ENCODE measurements around the gene MYO5B.

MYO5B gene

GRCh38 chr18:50079571-50080295 lies 115.2 kb downstream of the MYO5B start:
- H3K27ac ChIP-seq: no peak overlapping the region
- TF ChIP-seq, protein P1, sequence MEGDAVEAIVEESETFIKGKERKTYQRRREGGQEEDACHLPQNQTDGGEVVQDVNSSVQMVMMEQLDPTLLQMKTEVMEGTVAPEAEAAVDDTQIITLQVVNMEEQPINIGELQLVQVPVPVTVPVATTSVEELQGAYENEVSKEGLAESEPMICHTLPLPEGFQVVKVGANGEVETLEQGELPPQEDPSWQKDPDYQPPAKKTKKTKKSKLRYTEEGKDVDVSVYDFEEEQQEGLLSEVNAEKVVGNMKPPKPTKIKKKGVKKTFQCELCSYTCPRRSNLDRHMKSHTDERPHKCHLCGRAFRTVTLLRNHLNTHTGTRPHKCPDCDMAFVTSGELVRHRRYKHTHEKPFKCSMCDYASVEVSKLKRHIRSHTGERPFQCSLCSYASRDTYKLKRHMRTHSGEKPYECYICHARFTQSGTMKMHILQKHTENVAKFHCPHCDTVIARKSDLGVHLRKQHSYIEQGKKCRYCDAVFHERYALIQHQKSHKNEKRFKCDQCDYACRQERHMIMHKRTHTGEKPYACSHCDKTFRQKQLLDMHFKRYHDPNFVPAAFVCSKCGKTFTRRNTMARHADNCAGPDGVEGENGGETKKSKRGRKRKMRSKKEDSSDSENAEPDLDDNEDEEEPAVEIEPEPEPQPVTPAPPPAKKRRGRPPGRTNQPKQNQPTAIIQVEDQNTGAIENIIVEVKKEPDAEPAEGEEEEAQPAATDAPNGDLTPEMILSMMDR (conservative IDR thresholded peaks at IDR 0.05): no peak

DNA sequence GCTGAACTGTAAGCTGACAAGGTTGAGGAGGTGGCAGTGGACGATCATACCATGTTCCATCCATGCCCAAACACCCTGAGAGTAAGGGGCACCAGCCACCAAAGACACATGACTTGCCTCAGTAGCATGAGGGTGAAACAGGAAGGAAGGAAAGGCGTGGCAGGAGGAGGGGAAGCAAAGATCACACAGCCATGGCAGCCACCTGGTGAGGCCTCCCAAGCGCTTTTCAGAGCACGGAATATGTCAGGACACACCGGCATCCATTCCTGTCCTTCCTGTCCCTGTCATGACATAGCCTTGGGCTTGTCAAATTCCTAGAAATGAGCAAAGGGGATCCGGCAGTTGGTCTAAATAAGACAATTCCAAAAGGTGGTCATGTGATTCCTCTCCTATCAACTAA lies 118.7 kb downstream of the MYO5B start:
- H3K27ac ChIP-seq: no peak overlapping the region
- TF ChIP-seq, protein P1 (conservative IDR thresholded peaks at IDR 0.05): no peak

DNA sequence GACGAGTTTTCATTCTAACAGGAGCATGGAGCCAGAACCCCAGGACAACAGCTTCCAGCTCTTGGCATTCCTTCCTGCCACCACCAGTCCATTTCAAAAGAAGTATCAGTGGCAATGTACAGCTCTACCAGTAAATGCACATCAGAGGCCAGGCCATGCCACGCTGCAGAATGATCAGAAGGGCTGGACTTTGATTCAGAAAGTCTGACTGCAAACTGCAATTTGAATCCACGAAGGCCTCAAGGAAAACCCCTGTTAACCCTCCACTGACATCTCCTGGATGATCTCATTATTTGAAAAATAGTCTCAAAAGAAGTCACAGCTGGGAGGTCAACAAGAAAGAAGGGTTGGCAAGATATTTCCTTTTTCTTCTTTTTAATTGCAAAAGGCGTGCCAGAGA lies 119.2 kb downstream of the MYO5B start:
- TF ChIP-seq, protein P1 (conservative IDR thresholded peaks at IDR 0.05): no peak
- no peak overlapping the region for H3K27ac ChIP-seq

- TF ChIP-seq, protein P1 (conservative IDR thresholded peaks at IDR 0.05): no peak
- no peak overlapping the region for H3K27ac ChIP-seq
Observed at GRCh38 chr18:50074404-50074803, 120.5 kb downstream of the MYO5B start.

- H3K27ac ChIP-seq: no peak overlapping the region
- TF ChIP-seq, protein P1 (conservative IDR thresholded peaks at IDR 0.05): no peak
Observed at GRCh38 chr18:50073319-50073718, 121.6 kb downstream of the MYO5B start.

GRCh38 chr18:50072146-50072545 lies 122.8 kb downstream of the MYO5B start:
- H3K27ac ChIP-seq: no peak overlapping the region
- TF ChIP-seq, protein P1 (conservative IDR thresholded peaks at IDR 0.05): no peak

DNA sequence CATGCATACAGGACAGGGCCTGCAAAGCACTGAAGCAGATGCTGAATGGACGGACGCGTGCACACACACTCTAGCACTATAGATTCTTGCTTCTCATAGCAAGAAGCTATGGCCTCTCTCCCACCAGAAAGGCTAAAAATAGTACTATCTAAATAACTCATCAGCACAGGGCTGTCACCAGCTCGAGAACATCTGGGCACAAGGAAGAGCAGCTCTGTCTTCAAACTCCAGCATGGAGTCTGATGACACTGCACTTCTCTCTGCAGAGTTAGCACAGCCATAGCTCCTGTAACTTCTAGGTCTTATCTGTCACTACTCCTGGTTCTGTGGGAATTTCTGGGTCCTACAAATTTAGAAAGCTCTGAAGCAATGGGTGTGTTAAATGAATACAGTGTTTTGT lies 123.5 kb downstream of the MYO5B start:
- TF ChIP-seq, protein P1 (conservative IDR thresholded peaks at IDR 0.05): no peak
- no peak overlapping the region for H3K27ac ChIP-seq

Data from VCaP (cell line).